ENCODE data around the gene C17orf78.

Gene C17orf78

DNA sequence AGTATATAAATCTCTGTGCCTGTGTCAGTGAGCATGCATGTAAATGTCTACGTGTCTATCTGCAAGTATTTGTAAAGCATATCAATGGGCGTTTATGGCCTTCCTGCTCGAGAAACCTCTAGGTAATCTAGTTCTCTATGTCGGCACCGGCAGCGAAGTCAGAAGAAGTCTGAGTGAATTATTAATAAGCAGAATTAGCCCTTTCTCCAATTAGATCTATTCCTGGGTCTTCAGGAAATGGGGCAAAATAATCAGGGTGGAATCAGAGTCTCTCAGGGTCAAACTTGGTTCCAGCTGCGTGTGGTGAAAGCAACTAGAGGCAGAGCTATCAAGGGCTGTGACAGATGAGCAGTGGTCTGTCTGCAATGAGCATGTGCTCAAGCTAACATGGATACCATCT is at the start of gene C17orf78:
Gene C17orf78, plus strand, starts transcription at position 280 of the 400 bp plus-strand sequence. Its CDS starts 108 bp downstream, at position 388.
- TF ChIP-seq, protein P1, sequence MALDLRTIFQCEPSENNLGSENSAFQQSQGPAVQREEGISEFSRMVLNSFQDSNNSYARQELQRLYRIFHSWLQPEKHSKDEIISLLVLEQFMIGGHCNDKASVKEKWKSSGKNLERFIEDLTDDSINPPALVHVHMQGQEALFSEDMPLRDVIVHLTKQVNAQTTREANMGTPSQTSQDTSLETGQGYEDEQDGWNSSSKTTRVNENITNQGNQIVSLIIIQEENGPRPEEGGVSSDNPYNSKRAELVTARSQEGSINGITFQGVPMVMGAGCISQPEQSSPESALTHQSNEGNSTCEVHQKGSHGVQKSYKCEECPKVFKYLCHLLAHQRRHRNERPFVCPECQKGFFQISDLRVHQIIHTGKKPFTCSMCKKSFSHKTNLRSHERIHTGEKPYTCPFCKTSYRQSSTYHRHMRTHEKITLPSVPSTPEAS (tag by site-specific recombination; IDR thresholded peaks at IDR 0.05), result no peak
- TF ChIP-seq ZNF548 (tag by site-specific recombination; IDR thresholded peaks at IDR 0.05) (no peak), ZNF133 (tag by site-specific recombination; IDR thresholded peaks at IDR 0.05) (no peak)
- TF ChIP-seq, protein P2, sequence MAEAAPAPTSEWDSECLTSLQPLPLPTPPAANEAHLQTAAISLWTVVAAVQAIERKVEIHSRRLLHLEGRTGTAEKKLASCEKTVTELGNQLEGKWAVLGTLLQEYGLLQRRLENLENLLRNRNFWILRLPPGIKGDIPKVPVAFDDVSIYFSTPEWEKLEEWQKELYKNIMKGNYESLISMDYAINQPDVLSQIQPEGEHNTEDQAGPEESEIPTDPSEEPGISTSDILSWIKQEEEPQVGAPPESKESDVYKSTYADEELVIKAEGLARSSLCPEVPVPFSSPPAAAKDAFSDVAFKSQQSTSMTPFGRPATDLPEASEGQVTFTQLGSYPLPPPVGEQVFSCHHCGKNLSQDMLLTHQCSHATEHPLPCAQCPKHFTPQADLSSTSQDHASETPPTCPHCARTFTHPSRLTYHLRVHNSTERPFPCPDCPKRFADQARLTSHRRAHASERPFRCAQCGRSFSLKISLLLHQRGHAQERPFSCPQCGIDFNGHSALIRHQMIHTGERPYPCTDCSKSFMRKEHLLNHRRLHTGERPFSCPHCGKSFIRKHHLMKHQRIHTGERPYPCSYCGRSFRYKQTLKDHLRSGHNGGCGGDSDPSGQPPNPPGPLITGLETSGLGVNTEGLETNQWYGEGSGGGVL (tag by site-specific recombination; IDR thresholded peaks at IDR 0.05), result no peak
- TF ChIP-seq, protein P3, sequence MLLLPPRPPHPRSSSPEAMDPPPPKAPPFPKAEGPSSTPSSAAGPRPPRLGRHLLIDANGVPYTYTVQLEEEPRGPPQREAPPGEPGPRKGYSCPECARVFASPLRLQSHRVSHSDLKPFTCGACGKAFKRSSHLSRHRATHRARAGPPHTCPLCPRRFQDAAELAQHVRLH (tag by site-specific recombination; IDR thresholded peaks at IDR 0.05), result no peak
- no peaks in the 10 kb centered on the region; a peak in 1 of 3 replicates for H3K36me3 ChIP-seq (ENCODE audit: control insufficient read depth in 2 of 2, insufficient read depth in 1 of 2, low read length in 2 of 2)
- no peaks in the 10 kb centered on the region for H3K9me3 ChIP-seq (ENCODE audit: control insufficient read depth, insufficient read depth, low read depth, low read length)
- CTCF ChIA-PET, result interaction anchor here (0.6 to 8.1 kb wide), 9 partner anchors 14 to 474 kb away, joined by 3 to 141 read pairs (median 8); no protein-coding TSS in a partner anchor
- no peak within 1 kb of the TSS for H3K4me3 ChIP-seq (ENCODE audit: low read depth, low read length)
- H3K27ac ChIP-seq (ENCODE audit: extremely low read depth, low read depth, low read length), result no peak within 1 kb of the TSS
- POLR2A ChIA-PET, result interaction anchor here (1.1 kb wide), 1 partner anchor 15 kb away, joined by 3 read pairs; no protein-coding TSS in a partner anchor
- no peaks in the 10 kb centered on the region; the same call in 1 of the 2 replicates for H3K4me1 ChIP-seq (ENCODE audit: control insufficient read depth, insufficient read depth, low read length)

DNA sequence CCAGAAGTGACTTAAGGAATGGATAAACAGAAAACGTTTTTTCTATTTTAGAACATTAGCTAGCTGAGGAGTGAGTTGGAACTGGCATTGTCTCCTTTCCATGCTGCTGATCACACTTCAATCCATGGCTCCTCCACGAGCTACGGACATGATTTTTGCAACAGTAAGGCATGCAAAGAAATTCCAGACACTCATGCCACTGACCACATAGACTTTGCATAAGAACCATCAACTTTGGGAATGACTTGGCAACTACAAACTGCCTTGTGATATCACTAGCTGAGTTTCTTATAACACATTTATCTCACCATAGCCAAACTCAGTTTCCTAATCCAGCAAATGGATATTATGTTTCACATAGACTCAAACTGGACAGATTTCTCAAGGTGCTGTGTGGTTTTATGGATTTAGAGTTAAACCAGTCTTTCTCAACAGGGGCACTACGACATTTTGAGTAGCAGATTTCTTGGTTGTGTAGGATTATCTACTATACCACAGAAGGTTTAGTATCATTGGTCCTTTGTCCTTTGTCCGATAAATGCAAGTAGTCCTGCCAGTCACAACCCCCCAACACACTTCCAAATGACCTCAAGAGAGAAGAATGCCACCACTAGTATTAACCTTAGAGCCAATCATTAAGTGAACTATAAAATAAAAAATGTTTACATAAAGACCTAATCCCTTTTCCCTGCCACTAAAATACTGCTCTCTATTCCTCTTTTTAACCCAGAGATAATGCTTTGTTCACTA is 48.3 kb upstream of the C17orf78 start:
- ChIA-PET CTCF (interaction anchor here (0.5 kb wide), 1 partner anchor 10 kb away, joined by 5 read pairs; no protein-coding TSS in a partner anchor), POLR2A (no interaction called here)
- Histone ChIP-seq H3K4me3 (ENCODE audit: low read depth, low read length) (no peak overlapping the region), H3K27ac (ENCODE audit: extremely low read depth, low read depth, low read length) (0 out of 2 replicates have a peak overlapping the region, but pooled peaks have one; percentile 24), H3K4me1 (ENCODE audit: control insufficient read depth, insufficient read depth, low read length) (peaks cover 10% of the 10 kb centered on the region; the same call in 1 of the 2 replicates), H3K9me3 (ENCODE audit: control insufficient read depth, insufficient read depth, low read depth, low read length) (no peaks in the 10 kb centered on the region), H3K36me3 (ENCODE audit: control insufficient read depth in 2 of 2, insufficient read depth in 1 of 2, low read length in 2 of 2) (peaks cover 30 to 41% of the 10 kb centered on the region in 2 experiments)
- TF ChIP-seq ZNF664 (tag by site-specific recombination; IDR thresholded peaks at IDR 0.05) (no peak), SP7 (tag by site-specific recombination; IDR thresholded peaks at IDR 0.05) (0 out of 2 replicates have a peak, but pooled peaks have one; percentile 26), ZNF843 (tag by site-specific recombination; IDR thresholded peaks at IDR 0.05) (no peak), ZNF214 (tag by site-specific recombination; IDR thresholded peaks at IDR 0.05; ENCODE audit: borderline replicate concordance) (no peak), KLF8 (tag by site-specific recombination; IDR thresholded peaks at IDR 0.05) (no peak), ZNF830 (tag by site-specific recombination; IDR thresholded peaks at IDR 0.05; ENCODE audit: low read depth) (no peak), ZNF302 (tag by site-specific recombination; IDR thresholded peaks at IDR 0.05; ENCODE audit: low read depth) (no peak), GLI4 (tag by site-specific recombination; IDR thresholded peaks at IDR 0.05) (no peak), ZNF660 (tag by site-specific recombination; IDR thresholded peaks at IDR 0.05) (no peak), TCF7L2 (IDR thresholded peaks at IDR 0.05; ENCODE audit: borderline replicate concordance, low read depth, low read length) (no peak), ZNF350 (tag by site-specific recombination; IDR thresholded peaks at IDR 0.05) (no peak), ZNF529 (tag by site-specific recombination; IDR thresholded peaks at IDR 0.05; ENCODE audit: insufficient replicate concordance) (no peak), ZNF133 (tag by site-specific recombination; IDR thresholded peaks at IDR 0.05) (no peak), ZNF747 (tag by site-specific recombination; IDR thresholded peaks at IDR 0.05) (no peak)
- TF ChIP-seq, protein P4, sequence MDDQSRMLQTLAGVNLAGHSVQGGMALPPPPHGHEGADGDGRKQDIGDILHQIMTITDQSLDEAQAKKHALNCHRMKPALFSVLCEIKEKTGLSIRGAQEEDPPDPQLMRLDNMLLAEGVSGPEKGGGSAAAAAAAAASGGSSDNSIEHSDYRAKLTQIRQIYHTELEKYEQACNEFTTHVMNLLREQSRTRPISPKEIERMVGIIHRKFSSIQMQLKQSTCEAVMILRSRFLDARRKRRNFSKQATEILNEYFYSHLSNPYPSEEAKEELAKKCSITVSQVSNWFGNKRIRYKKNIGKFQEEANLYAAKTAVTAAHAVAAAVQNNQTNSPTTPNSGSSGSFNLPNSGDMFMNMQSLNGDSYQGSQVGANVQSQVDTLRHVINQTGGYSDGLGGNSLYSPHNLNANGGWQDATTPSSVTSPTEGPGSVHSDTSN (CRISPR knock-in tag; IDR thresholded peaks at IDR 0.05), result no peak
- TF ChIP-seq, protein P5, sequence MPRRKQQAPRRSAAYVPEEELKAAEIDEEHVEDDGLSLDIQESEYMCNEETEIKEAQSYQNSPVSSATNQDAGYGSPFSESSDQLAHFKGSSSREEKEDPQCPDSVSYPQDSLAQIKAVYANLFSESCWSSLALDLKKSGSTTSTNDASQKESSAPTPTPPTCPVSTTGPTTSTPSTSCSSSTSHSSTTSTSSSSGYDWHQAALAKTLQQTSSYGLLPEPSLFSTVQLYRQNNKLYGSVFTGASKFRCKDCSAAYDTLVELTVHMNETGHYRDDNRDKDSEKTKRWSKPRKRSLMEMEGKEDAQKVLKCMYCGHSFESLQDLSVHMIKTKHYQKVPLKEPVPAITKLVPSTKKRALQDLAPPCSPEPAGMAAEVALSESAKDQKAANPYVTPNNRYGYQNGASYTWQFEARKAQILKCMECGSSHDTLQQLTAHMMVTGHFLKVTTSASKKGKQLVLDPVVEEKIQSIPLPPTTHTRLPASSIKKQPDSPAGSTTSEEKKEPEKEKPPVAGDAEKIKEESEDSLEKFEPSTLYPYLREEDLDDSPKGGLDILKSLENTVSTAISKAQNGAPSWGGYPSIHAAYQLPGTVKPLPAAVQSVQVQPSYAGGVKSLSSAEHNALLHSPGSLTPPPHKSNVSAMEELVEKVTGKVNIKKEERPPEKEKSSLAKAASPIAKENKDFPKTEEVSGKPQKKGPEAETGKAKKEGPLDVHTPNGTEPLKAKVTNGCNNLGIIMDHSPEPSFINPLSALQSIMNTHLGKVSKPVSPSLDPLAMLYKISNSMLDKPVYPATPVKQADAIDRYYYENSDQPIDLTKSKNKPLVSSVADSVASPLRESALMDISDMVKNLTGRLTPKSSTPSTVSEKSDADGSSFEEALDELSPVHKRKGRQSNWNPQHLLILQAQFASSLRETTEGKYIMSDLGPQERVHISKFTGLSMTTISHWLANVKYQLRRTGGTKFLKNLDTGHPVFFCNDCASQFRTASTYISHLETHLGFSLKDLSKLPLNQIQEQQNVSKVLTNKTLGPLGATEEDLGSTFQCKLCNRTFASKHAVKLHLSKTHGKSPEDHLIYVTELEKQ (tag by site-specific recombination; IDR thresholded peaks at IDR 0.05; ENCODE audit: borderline replicate concordance), result no peak
- TF ChIP-seq, protein P3 (tag by site-specific recombination; IDR thresholded peaks at IDR 0.05), result no peak
- TF ChIP-seq, protein P2 (tag by site-specific recombination; IDR thresholded peaks at IDR 0.05), result no peak
